Measurements from ENCODE around the gene KRTAP10-12.

DNA sequence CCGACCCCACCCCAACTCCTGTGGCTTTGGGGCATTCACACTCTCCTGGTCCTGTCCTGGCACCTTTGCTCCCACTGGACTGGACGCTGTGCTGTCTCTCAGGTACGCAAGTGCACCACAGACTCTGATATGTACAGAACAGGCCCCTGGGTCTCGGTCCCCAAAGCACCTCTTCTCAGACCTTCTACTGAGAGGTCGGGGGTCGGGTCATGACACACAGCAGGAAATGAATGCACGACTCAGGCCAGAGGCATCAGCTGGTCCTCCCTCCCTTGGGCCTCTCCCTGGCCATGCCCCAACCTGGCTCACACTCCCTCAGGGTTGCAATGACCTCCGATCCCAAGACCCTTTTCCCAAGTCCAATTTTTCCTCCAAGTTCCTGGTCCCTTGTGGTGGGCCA lies 1.8 kb upstream of the KRTAP10-12 start:
- no peak for TF ChIP-seq POLR2AphosphoS5 (IDR thresholded peaks at IDR 0.05; ENCODE audit: borderline replicate concordance, low read depth, low read length)
- no peak for TF ChIP-seq EZH2 (IDR thresholded peaks at IDR 0.05)

Data from SK-N-MC (cell line).